ENCODE data around the gene TXNRD1.

DNA sequence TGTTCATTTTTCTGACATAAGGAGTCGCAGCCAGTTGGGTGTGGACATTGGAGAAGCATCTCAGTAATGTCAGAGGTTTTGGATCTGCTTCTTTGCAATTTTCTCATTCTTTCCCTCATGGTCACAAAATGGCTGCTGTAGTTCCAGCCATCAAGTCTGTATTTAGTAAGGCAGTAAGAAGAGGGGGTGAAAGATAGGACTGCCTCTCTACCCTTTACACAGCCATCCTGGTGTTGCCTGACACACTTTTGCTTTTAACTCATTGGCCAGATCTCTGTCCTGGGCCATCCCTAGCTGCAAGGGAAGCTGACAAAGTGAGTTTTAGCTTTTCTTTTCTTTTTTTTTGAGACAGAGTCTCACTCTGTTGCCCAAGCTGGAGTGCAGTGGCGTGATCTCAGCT, 154.1 kb downstream of the TXNRD1 start:
- TF ChIP-seq PATZ1 (CRISPR knock-in tag; IDR thresholded peaks at IDR 0.05; ENCODE audit: borderline replicate concordance) (no peak), TCF4 (CRISPR knock-in tag; IDR thresholded peaks at IDR 0.05; ENCODE audit: borderline replicate concordance) (no peak), CSRNP3 (CRISPR knock-in tag; IDR thresholded peaks at IDR 0.05) (no peak), ZFP30 (CRISPR knock-in tag; IDR thresholded peaks at IDR 0.05) (no peak), PPARA (CRISPR knock-in tag; IDR thresholded peaks at IDR 0.05; ENCODE audit: borderline replicate concordance) (no peak), ZFP3 (CRISPR knock-in tag; IDR thresholded peaks at IDR 0.05) (no peak), TSHZ2 (CRISPR knock-in tag; IDR thresholded peaks at IDR 0.05) (no peak), RARB (CRISPR knock-in tag; IDR thresholded peaks at IDR 0.05) (no peak), ISL1 (CRISPR knock-in tag; IDR thresholded peaks at IDR 0.05) (no peak), ESRRG (CRISPR knock-in tag; IDR thresholded peaks at IDR 0.05) (no peak)

Data from SK-N-SH treated with all-trans-retinoic acid at 6 μM for 48 hours (cell line).